Spleen (tissue), 11 donors: ENCODE measurements around the gene CUBN. TPM values are rescaled to one million over a fixed set of nuclear protein-coding genes. Genes with fewer than 3 reads are reported as not detected.

ENCODE experiments used
- DNase-seq: peaks from one replicate; pipeline ENCODE4 v3.0.0-alpha.2; 2020
- H3K27ac ChIP-seq, 8 donors: fragments of 200-600 bp; sonication (generic) in 7 of 8; 1 replicate in 4 of 8; 2 replicates in 4 of 8; pipeline versions ENCODE4 v1.5.0 to v1.8.0; 2016 to 2021; ENCODE audit warnings: inconsistent platforms in 4 of 8, mild to moderate bottlenecking in 4 of 8, moderate library complexity in 1 of 8
- H3K27me3 ChIP-seq, 7 donors: fragments of 200-600 bp; sonication (generic) in 6 of 7; replicated peaks in 1 of 7; 1 replicate in 4 of 7; 2 replicates in 3 of 7; pipeline versions ENCODE4 v1.5.0 to v1.8.0; 2016 to 2021; ENCODE audit warnings: inconsistent platforms in 3 of 7, mild to moderate bottlenecking in 1 of 7
- H3K36me3 ChIP-seq, 6 donors: fragments of 200-600 bp; sonication (generic) in 5 of 6; 1 replicate in 4 of 6; 2 replicates in 2 of 6; pipeline versions ENCODE4 v1.5.0 to v1.8.0; 2016 to 2021; ENCODE audit warnings: inconsistent platforms in 2 of 6
- H3K4me1 ChIP-seq, 6 donors: fragments of 200-600 bp; sonication (generic) in 5 of 6; 1 replicate in 3 of 6; 2 replicates in 3 of 6; pipeline versions ENCODE4 v1.5.0 to v1.8.0; 2016 to 2021; ENCODE audit warnings: inconsistent platforms in 3 of 6
- H3K4me3 ChIP-seq, 8 donors: fragments of 200-600 bp; sonication (generic) in 7 of 8; 1 replicate in 4 of 8; 2 replicates in 4 of 8; pipeline versions ENCODE4 v1.5.0 to v1.8.0; 2016 to 2021; ENCODE audit warnings: inconsistent platforms in 4 of 8, mild to moderate bottlenecking in 4 of 8, moderate library complexity in 2 of 8
- H3K9me3 ChIP-seq, 8 donors: fragments of 200-600 bp; sonication (generic) in 7 of 8; 1 replicate in 4 of 8; 2 replicates in 4 of 8; pipeline versions ENCODE4 v1.5.0 to v1.8.0; 2016 to 2021; ENCODE audit warnings: inconsistent platforms in 4 of 8
- POLR2A ChIP-seq, 3 donors: fragments of 450-650 bp; IDR thresholded peaks; one replicate each; pipeline ENCODE4 v1.5.1; 2017; ENCODE audit warnings: antibody characterized with exemption in 3 of 3, mild to moderate bottlenecking in 1 of 3
- POLR2AphosphoS5 ChIP-seq, 3 donors: sonication (generic); formaldehyde crosslinking; IDR thresholded peaks; one replicate each; pipeline ENCODE4 v1.5.1; 2017; ENCODE audit warnings: antibody characterized with exemption in 3 of 3
- WGBS, 5 donors: extraction: QIAGEN DNeasy Blood & Tissue Kit in 3 of 5; methylation state at CpG; one replicate each; pipeline versions ENCODE4 v1.1.5 to v1.1.7; 2013 to 2018; 5-methylcytosine and 5-hydroxymethylcytosine counted together
- intact Hi-C: fragments of 100-400 bp; cut with DNase I; formaldehyde crosslinking; loops from one replicate; pipeline ENCODE4 v1.15.0; 2023; ENCODE audit warnings: low total_unique reads
- polyA plus RNA-seq, 3 donors: library from polyadenylated mRNA; stranded (reverse); fragments of 200-250 nt; gene quantifications; one replicate each; pipeline ENCODE4 v1.2.1, GENCODE V29; 2013
- total RNA-seq, 7 donors: library from RNA; depleted of rRNA in 3 of 7; stranded (reverse); fragments of >200 nt in 3 of 7; fragmentation: NEBNext Ultra II Directional in 4 of 7; extraction: Animal tissue kit (Norgen Biotek cat#: 25700) in 4 of 7; gene quantifications; one replicate each; pipeline versions ENCODE4 v1.1.0 to v1.2.1, GENCODE V29; 2016 to 2021
- TF ChIP-seq, protein P1 (sequence below), 11 experiments: fragments of 200-600 bp in 7 of 11; fragments of 450-650 bp in 4 of 11; sonication (generic) in 4 of 11; IDR thresholded peaks in 8 of 11; conservative IDR thresholded peaks in 3 of 11; 1 replicate in 7 of 11; 2 replicates in 4 of 11; pipeline versions ENCODE4 v1.4.0 to v1.8.0; 2016 to 2021; ENCODE audit warnings: antibody characterized with exemption in 11 of 11, inconsistent platforms in 4 of 11, mild to moderate bottlenecking in 1 of 11
- donor health status: healthy with polysubstance abuse.
- donor health status: DM: no; HTN: no; CAD: no; lungs with moderate emphysema.
- donor health status: DM: no; HTN: no; CAD: no.
- donor health status: Bipolar disorder and iron deficiency.
- donor health status: healthy.
- donor health status: DM: no; HTN: no; CAD: no.
- donor health status: DM: yes; HTN: yes; CAD: no.

CUBN gene
- total and polyA plus RNA-seq, 10 donors = 0.24 to 12.1 (median 5.4) TPM

DNA sequence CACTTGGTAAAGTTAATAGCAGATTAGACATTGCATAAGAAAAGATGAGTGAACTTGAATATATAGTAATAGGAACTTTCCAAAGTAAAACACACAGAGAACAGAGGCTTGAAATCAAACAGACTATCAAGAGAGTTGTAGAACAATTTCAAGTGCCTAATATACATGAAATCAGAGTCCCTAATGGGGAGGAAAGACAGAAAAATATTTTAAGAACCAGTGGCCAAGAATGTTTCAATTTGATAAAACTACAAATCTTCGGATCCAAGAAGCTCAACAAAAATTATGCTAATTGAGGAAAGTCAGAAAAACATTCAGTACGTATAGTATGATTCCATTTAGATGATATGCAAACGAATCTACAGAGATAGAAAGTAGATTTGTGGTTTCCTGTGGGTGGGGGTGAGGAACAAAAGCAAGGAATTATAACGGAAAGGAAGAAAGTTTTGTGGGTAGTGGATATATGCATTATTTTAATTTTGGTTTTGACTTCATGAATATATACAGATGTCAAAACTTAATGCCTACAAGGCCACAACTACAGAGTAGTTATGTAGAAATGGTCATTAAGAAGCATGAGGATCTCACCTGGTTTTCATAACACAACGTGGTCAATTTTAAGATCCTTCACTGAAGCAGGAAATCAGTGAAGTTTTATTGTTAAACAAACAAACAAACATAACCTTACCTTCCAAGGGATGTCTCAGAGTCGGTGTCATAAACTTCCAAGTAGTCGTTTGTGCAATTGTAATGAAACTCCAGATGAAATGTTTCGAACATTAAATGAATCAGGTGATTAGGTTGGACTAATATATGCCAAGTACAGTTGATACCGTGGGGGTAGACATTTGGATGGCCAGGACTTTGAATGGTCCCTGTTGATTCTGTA lies 62.0 kb downstream of the CUBN start:
- Histone ChIP-seq H3K4me3 (no peak overlapping the region), H3K27me3 (no peaks in the 10 kb centered on the region), H3K27ac (no peak overlapping the region), H3K36me3 (no peaks in the 10 kb centered on the region), H3K4me1 (peaks cover 0 to 5% (median 0%) of the 10 kb centered on the region in 6 donors), H3K9me3 (no peaks in the 10 kb centered on the region)
- TF ChIP-seq, protein P1, sequence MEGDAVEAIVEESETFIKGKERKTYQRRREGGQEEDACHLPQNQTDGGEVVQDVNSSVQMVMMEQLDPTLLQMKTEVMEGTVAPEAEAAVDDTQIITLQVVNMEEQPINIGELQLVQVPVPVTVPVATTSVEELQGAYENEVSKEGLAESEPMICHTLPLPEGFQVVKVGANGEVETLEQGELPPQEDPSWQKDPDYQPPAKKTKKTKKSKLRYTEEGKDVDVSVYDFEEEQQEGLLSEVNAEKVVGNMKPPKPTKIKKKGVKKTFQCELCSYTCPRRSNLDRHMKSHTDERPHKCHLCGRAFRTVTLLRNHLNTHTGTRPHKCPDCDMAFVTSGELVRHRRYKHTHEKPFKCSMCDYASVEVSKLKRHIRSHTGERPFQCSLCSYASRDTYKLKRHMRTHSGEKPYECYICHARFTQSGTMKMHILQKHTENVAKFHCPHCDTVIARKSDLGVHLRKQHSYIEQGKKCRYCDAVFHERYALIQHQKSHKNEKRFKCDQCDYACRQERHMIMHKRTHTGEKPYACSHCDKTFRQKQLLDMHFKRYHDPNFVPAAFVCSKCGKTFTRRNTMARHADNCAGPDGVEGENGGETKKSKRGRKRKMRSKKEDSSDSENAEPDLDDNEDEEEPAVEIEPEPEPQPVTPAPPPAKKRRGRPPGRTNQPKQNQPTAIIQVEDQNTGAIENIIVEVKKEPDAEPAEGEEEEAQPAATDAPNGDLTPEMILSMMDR (IDR thresholded peaks at IDR 0.05 in 8 of 11, conservative IDR thresholded peaks at IDR 0.05 in 3 of 11) = no peak
- no peak for TF ChIP-seq POLR2AphosphoS5 (IDR thresholded peaks at IDR 0.05)
- TF ChIP-seq POLR2A (IDR thresholded peaks at IDR 0.05) = no peak
- no peak for DNase-seq
- intact Hi-C loops = no loop called here
- WGBS, 5 donors = 61 to 67% (median 64%) methylated on average over 9 of the region's 9 CpGs

GRCh38 chr10:17066807-17067206 lies 62.8 kb downstream of the CUBN start:
- TF ChIP-seq POLR2A (IDR thresholded peaks at IDR 0.05) (no peak), POLR2AphosphoS5 (IDR thresholded peaks at IDR 0.05) (no peak)
- TF ChIP-seq, protein P1 (IDR thresholded peaks at IDR 0.05 in 8 of 11, conservative IDR thresholded peaks at IDR 0.05 in 3 of 11) = no peak
- H3K4me3 ChIP-seq = no peak overlapping the region
- intact Hi-C loops = no loop called here

GRCh38 chr10:17066000-17066399 lies 63.6 kb downstream of the CUBN start:
- no peaks in the 10 kb centered on the region for H3K9me3 ChIP-seq
- intact Hi-C loops = no loop called here
- H3K27me3 ChIP-seq = no peaks in the 10 kb centered on the region
- no peak overlapping the region for H3K27ac ChIP-seq
- DNase-seq = no peak
- WGBS, 5 donors = 72 to 91% (median 84%) methylated on average over 1 of the region's 1 CpG
- TF ChIP-seq, protein P1 (IDR thresholded peaks at IDR 0.05 in 8 of 11, conservative IDR thresholded peaks at IDR 0.05 in 3 of 11) = no peak
- TF ChIP-seq POLR2A (IDR thresholded peaks at IDR 0.05) (no peak), POLR2AphosphoS5 (IDR thresholded peaks at IDR 0.05) (no peak)
- peaks cover 0 to 5% (median 0%) of the 10 kb centered on the region in 6 donors for H3K4me1 ChIP-seq
- no peak overlapping the region for H3K4me3 ChIP-seq
- no peaks in the 10 kb centered on the region for H3K36me3 ChIP-seq

More at GRCh38 chr10:17066807-17067206, 62.8 kb downstream of the CUBN start:
- Histone ChIP-seq H3K27me3 (no peaks in the 10 kb centered on the region), H3K9me3 (no peaks in the 10 kb centered on the region), H3K36me3 (no peaks in the 10 kb centered on the region), H3K4me1 (peaks cover 0 to 5% (median 0%) of the 10 kb centered on the region in 6 donors), H3K27ac (no peak overlapping the region)
- 71 to 87% (median 79%) methylated on average over 3 of the region's 3 CpGs for WGBS, 5 donors
- DNase-seq = no peak

DNA sequence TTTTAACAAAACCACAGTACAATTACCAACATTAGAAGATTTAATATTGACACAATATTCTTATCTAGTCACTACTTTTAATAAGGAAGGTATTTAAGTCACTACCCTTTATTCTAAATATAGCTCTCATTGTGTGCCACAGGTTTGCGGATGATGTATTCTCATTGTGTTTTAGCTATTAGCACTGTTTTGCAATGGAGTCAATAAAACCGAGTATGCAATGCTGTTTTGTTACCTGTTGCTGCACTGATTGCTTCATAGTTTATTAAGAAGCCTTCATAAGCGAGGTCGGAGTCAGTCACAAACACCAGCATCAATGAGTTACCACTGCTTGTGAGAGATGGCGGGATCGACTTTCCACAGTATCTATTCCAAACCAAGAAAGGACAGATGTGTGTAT lies 64.3 kb downstream of the CUBN start:
- DNase-seq = no peak
- Histone ChIP-seq H3K36me3 (no peaks in the 10 kb centered on the region), H3K27me3 (no peaks in the 10 kb centered on the region), H3K4me1 (peaks cover 0 to 5% (median 0%) of the 10 kb centered on the region in 6 donors), H3K4me3 (no peak overlapping the region), H3K9me3 (no peaks in the 10 kb centered on the region), H3K27ac (no peak overlapping the region)
- intact Hi-C loops = no loop called here
- 94 to 97% (median 95%) methylated on average over 6 of the region's 6 CpGs for WGBS, 5 donors
- TF ChIP-seq POLR2AphosphoS5 (IDR thresholded peaks at IDR 0.05) (no peak), POLR2A (IDR thresholded peaks at IDR 0.05) (no peak)
- TF ChIP-seq, protein P1 (IDR thresholded peaks at IDR 0.05 in 8 of 11, conservative IDR thresholded peaks at IDR 0.05 in 3 of 11) = no peak
